OCI-M2 (cell line): ENCODE data around the gene MS4A8.

Experiments used
- DNase-seq: peaks from one replicate; lab custom pipeline; 2025; ENCODE audit not compliant: unreplicated experiment; lab: John Stamatoyannopoulos, UW

Gene MS4A8

GRCh38 chr11:60762851-60763691, 63.7 kb downstream of the MS4A8 start:
- DNase-seq = no peak

- DNase-seq = no peak
Observed at GRCh38 chr11:60763692-60764369, 64.4 kb downstream of the MS4A8 start.

DNA sequence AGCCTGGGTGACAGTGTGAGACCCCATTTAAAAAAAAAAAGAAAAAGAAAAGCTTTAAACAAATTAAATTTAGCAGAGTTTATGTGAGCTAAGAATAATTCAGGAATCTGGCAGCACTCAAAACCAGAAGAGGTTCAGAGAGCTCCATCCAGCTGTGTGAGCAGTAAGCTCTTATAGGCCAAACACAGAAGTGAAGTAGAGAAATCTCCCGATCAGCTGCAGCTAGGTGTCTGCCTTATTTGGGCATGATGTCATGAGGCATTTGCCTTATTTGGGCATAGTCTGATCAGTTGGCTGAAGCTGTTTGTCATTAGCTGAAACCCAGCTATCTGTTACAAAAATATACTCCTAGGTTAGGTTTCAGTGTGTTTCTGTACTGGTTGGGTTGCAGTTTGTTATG, 65.5 kb downstream of the MS4A8 start:
- DNase-seq = no peak

DNA sequence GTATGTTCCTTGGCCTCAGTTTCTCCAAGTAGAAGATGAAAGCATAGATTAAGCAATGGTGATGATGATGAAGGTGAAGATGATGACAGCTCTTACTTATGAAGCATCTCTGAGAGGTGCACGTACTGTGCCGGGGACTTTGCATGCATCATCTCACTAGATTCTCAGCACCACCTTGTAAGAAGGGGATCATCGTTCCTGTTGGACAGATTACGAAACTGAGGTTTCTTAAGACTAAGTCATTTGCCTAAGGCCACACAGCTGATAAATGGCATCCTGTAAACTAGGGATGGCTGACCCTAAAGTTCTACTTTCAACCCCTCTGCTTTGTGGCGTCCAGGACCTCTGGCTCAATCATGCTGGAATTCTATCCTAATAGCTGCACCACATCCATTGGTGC, 65.9 kb downstream of the MS4A8 start:
- no peak for DNase-seq
